NB4 (cell line): Measurements from ENCODE around the gene TRPC4AP.
"Not testable (repeated sequence)": the region's sequence is repeated elsewhere in the genome, so short reads cannot be mapped to it uniquely, and the experiment has no call there.

Experiments
- DNase-seq: peaks from one replicate; pipeline ENCODE4 v3.0.0; 2010; ENCODE audit warnings: low read depth
- H3K4me3 ChIP-seq: one replicate; pipeline ENCODE4 v1.5.1; 2011; ENCODE audit warnings: mild to moderate bottlenecking, low read depth, low read length, moderate library complexity
- CTCF ChIP-seq: IDR thresholded peaks from one replicate; pipeline ENCODE4 v1.5.1; 2012; ENCODE audit warnings: low read depth, low read length
- MAX ChIP-seq: IDR thresholded peaks from 2 replicates; pipeline ENCODE4 v1.6.1; 2011; ENCODE audit warnings: low read depth, low read length
- MYC ChIP-seq: IDR thresholded peaks from 2 replicates; pipeline ENCODE4 v1.6.1; 2011; ENCODE audit warnings: low read depth, low read length
- POLR2A ChIP-seq: IDR thresholded peaks from 2 replicates; pipeline ENCODE4 v1.6.1; 2011; ENCODE audit warnings: mild to moderate bottlenecking; ENCODE audit not compliant: insufficient read length; ENCODE audit errors: extremely low read depth

Gene TRPC4AP

GRCh38 chr20:35085477-35086225 lies 7.0 kb downstream of the TRPC4AP start:
- H3K4me3 ChIP-seq, result no peak overlapping the region
- DNase-seq, result peak; percentile 70
- peak; percentile 40; the same call in 1 of the 2 replicates for TF ChIP-seq MAX
- no peak for TF ChIP-seq POLR2A

- no peak overlapping the region for H3K4me3 ChIP-seq
- no peak for DNase-seq
- TF ChIP-seq MYC (no peak), POLR2A (no peak), MAX (no peak), CTCF (no peak)
Measured at GRCh38 chr20:35084998-35085397, 7.6 kb downstream of the TRPC4AP start.

- not testable (repeated sequence) for H3K4me3 ChIP-seq, DNase-seq
Measured at GRCh38 chr20:35080348-35080642, 12.3 kb downstream of the TRPC4AP start.

DNA sequence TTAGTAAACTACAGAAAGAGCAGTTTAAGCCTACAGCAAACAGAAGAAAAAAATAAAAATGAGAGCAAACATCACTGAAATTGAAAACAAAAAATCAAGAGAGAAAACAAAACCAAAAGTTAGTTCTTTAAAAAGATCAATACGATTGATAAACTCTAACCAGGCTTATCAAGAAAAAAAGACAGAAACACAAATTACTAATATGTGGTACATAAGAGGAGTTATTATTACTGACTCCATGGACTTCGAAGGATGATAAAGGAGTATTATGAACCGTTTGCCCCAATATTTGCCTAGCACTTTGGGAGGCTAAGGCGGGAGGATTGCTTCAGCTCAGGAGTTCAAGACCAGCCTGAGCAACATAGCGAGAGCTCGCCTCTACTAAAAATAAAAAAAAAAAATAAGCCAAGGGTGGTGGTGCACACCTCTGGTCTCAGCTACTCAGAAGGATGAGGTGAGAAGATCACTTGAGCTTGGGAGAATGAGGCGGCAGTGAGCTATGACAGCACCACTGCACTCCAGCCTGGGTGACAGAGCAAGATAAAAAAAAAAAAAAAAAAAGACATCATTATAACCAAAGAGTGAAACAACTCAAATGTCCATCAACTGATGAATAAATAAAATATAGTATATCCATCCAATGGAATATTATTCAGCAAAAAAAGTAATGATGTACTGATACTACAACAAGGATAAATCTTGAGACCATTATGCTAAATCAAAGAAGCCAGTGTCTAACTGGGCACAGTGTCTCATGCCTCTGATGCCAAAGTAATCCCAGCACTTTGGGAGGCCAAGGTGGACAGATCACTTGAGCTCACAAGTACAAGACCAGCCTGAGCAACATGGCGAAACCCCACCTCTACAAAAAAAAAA lies 12.9 kb downstream of the TRPC4AP start:
- DNase-seq, result no peak
- TF ChIP-seq MAX, result no peak
- no peak for TF ChIP-seq CTCF
- TF ChIP-seq MYC, result no peak
- TF ChIP-seq POLR2A, result no peak
- no peak overlapping the region for H3K4me3 ChIP-seq

- no peak overlapping the region for H3K4me3 ChIP-seq
- TF ChIP-seq CTCF, result no peak
- no peak for TF ChIP-seq POLR2A
- TF ChIP-seq MYC, result no peak
- TF ChIP-seq MAX, result no peak
- DNase-seq, result no peak
Measured at GRCh38 chr20:35077872-35078271, 14.7 kb downstream of the TRPC4AP start.

DNA sequence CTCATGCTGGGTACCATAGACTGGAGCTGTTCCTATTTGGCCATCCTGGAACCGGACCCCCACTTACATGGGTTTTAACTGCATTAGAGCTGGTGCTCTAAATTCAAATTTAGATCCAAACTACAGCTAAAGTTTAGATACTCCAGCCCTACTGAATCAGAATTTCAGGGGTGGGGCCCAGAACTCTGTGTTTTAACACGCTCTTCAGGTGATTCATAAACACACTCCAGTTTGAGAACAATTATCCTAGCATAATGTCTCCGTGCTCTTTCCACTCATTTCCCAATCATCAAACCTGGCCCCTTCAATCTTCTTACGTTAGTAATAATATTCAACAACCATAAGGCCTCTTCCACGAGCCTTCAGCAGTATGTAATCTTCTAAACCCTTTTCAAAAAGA lies 15.3 kb downstream of the TRPC4AP start:
- DNase-seq, result no peak
- H3K4me3 ChIP-seq, result no peak overlapping the region
- TF ChIP-seq POLR2A (no peak), CTCF (no peak), MYC (no peak), MAX (no peak)

DNA sequence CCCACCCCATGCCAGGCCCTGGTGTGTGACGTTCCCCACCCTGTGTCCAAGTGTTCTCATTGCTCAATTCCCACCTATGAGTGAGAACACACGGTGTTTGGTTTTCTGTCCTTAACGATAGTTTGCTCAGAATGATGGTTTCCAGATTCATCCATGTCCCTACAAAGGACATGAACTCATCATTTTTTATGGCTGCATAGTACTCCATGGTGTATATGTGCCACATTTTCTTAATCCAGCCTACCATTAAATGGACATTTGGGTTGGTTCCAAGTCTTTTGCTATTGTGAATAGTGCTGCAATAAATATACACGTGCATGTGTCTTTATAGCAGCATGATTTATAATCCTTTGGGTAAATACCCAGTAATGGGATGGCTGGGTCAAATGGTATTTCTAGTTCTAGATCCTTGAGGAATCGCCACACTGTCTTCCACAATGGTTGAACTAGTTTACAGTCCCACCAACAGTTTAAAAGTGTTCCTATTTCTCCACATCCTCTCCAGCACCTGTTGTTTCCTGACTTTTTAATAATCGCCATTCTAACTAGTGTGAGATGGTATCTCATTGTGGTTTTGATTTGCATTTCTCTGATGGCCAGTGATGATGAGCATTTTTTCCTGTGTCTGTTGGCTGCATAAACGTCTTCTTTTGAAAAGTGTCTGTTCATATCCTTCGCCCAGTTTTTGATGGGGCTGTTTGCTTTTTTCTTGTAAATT lies 21.0 kb downstream of the TRPC4AP start:
- H3K4me3 ChIP-seq, DNase-seq: not testable (repeated sequence)
